NCI-H460 (cell line): ENCODE results near the gene FAM81A. TPM values are rescaled to one million over a fixed set of nuclear protein-coding genes. Genes with fewer than 3 reads are reported as not detected.
"Not testable (repeated sequence)": the region's sequence is repeated elsewhere in the genome, so short reads cannot be mapped to it uniquely, and the experiment has no call there.

Experiments used
- DNase-seq: peaks from one replicate; pipeline ENCODE4 v3.0.0-alpha.2; 2016; ENCODE audit warnings: low read depth; ENCODE audit errors: extremely low read depth
- total RNA-seq: library from RNA; depleted of rRNA; stranded (reverse); fragments of >200 nt; shearing (Covaris generic); gene quantifications from 2 replicates; pipeline ENCODE4 v1.2.3, GENCODE V29; 2014

Gene FAM81A
- total RNA-seq, 1 experiment from 2014 or later: 0.92 TPM

DNA sequence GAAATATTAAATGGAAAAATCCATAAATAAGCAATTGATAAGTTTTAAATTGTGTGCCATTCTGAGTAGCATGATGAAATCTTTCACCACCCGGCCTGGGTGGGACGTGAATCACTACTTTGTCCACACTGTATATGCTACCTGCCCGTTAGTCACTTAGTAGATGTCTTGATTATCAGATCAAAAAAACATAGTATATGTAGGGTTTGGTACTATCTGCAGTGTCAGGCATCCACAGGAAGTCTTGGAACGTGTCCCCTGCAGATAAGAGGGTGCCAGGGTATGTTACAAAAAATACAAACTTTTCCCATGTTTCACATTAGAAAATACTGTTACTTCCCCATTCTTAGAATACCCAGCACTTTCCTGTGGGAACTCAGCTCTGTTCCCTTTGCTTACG lies 35.2 kb downstream of the FAM81A start:
- no peak for DNase-seq

DNA sequence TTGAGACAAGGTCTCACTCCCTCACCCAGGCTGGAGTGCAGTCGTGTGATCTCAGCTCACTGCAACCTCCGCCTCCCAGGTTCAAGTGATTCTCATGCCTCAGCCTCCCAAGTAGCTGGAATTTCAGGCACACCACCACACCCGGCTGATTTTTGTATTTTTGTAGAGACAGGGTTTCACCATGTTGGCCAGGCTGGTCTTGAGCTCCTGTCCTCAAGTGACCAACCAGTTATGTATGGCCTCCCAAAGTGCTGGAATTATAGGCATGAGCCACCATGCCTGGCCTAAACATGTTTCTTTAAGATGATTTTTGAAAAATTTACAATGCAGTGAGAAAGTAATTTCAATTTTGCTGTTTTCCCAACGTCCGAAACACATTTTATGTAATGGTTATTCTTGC lies 37.2 kb downstream of the FAM81A start:
- DNase-seq: not testable (repeated sequence)

DNA sequence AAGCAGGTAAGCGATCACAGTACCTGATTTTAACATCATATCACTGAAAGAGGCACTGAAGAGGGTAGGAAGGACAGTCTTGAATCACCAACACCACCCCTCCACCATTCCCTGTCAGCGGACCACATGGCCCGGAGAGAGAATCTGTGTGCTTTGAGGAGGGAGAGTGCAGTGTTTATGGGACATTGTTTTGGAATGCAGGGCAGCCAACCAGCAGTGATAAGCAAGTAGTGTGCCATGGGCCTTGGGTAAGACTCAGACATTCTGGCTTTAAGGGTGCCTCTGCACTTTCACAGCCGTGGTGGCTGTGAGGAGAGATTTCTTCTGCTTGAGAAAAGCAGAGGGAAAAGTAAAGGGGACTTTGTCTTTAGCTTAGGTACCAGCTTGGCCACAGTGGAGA lies 46.4 kb downstream of the FAM81A start:
- DNase-seq: no peak

DNA sequence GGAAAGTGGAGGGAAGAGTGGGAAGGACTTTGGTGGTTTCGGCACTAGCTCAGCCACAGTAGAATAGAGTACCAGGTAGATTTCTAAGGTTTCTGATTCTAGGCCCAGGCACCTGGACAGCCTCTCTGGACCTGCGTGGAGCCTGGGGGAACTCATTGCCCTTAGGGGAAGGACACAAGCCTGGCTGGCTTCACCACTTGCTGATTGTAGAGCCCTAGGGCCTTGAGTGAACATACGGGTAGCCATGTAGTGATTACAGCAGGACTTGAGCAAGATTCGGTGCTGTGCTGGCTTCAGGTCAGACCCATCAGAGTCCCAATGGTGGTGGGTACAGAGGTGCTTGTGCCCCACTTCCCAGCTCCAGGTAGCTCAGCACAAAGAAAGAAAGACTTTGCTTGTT lies 47.0 kb downstream of the FAM81A start:
- no peak for DNase-seq

DNA sequence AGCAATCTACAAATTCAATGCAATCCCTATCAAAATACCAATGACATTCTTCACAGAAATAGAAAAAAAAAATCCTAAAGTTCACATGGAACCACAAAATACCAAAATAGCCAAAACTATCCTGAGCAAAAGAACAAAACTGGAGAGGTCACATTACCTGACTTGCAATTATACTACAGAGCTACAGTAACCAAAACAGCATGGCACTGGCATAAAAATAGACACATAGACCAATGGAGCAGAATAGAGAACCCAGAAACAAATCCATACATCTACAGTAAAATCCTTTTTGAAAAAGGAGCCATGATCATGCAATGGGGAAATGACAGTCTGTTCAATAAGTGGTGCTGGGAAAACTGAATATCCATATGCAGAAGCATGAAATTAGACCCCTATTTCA lies 51.5 kb downstream of the FAM81A start:
- not testable (repeated sequence) for DNase-seq

DNA sequence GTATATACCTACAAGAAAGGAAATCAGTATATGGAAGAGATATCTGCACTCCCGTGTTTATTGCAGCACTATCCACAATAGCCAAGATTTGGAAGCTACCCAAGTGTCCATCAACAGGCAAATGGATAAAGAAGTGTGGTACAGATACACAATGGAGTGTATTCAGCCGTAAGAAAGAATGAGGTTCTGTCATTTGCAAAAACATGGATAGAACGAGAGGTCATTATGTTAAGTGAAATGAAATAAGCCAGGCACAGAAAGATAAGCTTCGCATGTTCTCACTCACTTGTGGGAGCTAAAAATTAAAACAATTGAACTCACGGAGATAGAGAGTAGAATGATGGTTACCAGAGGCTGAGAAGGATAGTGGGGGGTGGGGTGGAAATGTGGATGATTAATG lies 53.1 kb downstream of the FAM81A start:
- no peak for DNase-seq

DNA sequence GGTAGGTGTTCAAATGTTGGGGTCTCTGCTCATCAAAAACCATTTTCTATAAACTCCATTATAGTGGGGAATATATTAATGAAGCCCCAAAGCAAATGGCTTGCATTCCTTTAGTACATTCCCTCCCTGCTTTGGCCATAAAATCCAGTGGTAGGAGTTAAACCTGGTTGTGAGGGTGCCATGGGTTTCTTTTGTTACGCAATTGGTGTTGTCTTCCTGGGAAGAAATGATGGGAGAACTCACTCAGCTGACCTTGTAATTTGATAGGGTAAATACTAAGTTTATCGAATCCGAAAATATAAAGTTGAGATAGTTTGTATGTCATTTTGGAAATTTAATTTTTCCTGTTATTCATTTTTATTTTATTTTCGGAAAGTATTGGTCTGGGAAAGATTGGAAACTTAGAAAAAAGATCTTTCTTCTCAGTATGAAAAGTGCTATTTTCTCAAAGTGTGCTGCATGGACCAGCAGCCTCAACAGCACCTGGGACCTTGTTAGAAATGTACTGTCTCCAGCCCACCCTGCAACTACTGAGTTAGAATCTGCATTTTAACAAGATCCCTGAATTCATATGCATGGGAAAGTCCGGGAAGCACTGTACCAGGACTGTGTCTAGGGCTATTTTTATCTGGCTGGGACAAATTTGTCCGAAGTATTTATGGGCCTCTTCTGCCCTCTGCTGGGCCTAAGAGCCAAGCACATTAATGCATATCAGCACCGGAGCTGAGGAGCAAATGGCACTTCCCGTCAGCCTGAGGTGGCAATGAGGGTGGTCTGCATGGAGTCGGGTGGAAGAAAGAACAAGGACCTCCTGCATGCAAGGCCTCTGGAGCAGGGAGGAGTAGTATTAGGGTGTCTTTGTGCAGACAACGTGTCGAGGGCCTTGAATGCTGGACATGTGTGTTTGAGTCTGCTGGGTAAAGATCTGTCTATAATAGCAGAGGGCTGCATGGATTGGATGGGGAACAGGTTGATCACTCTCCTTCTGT lies 54.7 kb downstream of the FAM81A start:
- DNase-seq: peak; percentile 67

DNA sequence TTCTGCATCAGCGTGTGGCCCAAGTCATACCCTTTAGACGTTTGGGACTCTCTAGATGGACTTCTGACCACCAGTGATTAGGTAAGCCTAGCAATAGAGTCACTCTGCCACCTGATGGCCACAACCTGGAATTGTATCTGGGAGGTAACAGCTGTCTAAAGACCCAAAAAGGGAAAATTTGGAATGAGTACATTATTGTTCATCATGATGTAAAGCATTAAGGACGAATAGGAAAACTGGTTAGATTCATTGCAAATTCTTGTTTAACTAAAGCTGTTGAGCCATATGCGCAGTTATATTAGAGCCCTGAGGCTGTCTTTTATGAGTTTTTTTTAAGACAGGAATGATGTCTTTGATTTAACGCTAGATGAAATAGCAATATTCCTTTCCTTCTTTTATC lies 63.6 kb downstream of the FAM81A start:
- DNase-seq: peak; percentile 68

DNA sequence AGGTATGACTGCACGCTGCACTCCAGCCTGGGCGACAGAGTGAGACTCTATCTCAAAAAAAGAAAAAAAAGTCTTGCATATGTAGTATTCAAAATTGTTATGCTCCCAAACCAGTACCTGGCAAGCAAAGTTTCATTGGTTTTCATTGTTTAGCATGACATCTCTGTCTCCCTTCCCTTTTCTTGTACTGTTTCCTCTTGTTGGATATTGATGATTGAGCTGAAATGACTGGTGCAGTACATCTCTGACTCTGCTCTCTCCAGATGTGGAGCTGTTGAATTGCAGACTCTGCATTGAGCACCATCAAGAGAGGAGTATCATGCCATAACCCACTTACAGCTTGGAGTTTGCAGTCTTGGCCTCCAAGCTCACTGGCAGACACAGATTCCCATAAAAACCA lies 77.2 kb downstream of the FAM81A start:
- DNase-seq: no peak

DNA sequence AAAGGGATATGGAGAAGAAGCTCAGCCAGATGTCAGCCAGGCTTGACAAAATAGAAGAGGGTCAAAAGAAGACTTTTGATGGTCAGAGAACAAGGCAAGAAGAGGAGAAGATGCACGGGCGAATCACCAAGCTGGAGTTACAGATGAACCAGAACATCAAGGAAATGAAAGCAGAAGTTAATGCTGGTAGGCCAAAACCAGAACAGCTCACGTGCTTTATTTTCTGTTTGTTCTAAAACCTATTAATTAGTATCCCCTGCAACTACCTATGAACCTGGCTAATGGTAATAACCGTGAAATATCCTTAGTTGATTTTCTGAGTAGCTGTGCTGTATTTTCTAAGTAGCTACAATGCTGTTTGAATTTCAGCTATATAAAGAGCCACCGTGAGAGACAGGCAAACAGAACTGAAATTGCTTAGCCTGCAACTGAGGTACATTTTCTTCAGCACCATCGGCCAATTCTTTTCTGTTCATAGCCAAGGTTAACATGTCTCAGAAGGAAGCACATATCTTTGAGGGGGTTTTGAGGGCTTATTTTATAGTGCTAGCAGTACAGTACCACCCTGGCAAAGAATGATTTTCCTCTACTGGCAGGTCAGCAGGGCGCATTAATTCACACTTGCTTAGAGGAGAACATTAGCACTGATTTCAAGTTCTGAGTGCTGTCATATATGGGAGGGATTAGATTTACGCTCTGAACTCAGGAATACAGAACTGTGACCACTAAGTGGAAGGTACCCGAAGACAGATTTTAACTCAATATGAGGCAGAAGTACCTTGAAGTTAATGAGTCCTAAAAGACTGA lies 78.9 kb downstream of the FAM81A start:
- DNase-seq: no peak

DNA sequence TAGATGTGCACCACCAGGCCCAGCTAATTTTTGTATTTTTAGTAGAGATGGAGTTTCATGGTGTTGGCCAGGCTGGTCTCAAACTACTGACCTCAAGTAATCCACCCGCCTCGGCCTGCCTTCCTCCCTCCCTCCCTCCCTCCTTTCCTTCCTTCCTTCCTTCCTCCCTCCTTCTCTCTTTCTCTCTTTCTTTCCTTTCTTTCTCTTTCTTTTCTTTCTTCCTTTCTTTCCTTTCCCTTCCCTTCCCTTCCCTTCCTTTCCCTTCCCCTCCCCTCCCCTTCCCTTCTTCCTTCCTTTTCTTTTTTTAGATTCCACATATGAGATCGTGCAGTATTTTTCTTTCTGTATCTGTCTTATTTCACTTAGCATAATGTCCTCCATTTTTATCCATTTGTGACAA lies 81.3 kb downstream of the FAM81A start:
- no peak for DNase-seq

DNA sequence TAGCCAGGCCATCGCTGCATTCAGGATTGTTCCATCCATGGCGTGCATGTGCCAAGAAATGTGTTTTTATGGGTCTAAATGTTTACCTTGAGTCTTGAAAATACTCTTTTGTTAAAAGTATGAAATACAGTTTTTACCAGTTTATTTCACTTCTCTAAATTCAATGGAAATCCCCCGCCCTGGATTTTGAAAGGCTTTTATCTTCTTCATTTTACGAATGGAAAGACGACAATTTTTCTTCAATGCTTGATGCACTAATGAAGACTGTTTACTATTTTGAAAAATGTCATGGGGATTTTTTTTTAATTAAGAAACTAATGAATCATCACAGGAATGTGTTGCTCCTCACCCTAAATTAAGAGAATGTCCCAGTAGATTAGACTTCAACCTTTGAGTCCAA lies 83.5 kb downstream of the FAM81A start:
- no peak for DNase-seq

DNA sequence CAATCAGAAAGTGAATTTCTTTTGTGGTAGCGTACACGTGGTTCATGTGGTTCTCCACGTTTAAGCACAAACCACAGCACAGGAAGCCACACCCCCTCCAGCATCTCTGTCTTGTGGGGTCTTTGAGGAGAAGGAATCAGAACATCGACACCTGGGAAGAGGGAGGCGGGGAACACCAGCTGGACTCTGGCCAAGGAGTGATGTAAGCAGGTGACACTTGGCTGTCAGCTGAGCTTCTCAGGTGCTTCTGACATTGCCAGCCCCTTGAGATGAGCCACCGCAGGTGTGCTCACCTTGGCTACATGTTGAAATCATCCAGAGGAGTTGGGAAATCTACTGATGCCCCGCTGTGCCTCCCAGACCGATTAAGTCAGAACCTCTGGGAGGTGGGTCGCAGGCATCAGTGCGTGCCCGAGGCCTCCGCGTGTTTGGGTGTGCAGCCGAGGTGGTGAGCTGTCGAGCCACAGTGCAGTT lies 85.0 kb downstream of the FAM81A start:
- no peak for DNase-seq

DNA sequence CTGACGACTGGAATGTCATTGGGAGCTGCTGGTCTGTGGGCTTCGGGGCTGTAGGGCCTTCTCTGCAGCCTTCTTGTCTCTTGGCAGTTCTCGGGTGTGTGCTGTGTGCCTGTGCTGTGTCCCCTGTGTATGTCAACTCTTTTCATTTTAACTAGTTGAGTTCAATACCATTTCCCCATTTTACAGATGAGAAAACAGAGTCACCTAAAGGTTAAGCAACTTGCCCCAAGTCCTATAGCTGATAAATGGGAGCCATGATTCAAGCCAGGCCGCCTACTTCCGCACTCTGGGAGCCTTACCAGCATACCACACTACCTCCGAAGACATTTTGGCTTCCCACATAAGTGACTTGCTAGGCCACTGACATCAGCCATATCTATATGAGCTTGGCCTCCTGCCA lies 85.7 kb downstream of the FAM81A start:
- no peak for DNase-seq

DNA sequence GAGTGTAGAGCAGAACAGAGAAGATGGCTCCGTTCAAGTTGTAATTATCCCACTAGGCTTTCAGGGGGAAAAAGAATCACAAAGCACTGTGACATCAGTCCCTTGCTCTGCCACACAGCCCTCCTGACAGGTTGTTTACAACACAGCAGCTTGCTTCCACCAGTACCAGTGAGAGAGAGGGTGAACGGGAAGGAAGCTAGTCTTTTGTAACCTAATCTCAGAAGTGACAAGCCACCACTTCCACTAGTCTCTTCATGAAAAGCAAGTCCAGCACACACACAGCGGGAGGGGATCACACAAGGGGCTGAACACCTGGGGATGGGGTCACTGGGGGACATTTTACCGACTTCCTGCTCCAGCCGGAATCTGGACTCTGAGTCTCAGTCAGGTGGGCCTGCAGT lies 86.3 kb downstream of the FAM81A start:
- no peak for DNase-seq

DNA sequence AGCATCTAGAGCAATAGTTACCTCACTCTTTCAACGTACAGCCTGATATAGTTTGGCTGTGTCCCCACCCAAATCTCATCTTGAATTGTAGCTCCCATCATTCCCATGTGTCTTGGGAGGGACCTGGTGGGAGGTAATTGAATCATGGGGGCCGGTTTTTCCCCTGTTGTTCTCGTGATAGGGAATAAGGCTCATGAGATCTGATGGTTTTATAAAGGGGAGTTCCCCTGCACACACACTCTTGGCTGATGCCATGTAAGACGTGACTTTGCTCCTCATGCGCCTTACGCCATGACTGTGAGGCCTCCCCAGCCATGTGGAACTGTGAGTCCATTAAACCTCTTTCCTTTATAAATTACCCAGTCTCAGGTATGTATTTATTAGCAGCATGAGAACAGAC lies 88.5 kb downstream of the FAM81A start:
- not testable (repeated sequence) for DNase-seq

DNA sequence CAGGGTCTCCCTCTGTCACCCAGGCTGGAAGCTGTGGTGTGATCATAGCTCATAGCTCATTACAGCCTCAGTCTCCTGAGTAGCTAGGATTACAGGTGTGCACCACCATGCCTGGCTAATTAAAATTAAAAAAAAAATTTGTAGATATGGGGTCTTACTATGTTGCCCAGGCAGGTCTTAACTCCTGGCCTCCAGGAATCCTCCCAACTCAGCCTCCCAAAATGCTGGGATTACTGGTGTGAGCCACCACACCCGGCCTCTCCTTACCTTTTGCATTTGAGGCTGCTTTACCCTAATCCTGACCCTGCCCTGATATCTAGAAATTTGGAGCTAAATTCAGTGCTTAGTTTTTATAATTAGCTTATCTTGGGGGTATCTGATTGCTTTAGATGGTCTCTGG lies 90.4 kb downstream of the FAM81A start:
- no peak for DNase-seq

DNA sequence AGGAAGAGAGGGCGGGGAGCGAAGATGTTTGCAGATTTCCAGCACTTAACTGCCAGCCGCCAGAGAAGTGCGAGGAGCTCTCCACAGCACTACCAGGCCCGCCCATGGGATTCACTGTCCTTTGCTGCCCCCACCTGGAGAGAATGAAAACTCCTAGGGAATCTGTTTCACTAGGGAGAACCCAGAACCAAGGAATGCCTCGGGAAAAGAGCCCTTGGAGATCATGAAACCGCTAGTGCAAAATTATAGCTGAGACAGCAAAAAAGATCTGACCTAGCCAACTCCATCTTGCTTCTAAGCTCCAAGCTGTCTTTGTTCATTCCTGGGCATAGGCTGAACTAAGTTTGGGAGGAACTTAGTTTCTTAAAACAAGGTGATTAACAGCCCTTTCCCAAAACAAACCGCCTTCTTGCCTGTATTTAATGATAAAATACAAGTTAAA lies 91.0 kb downstream of the FAM81A start:
- peak; percentile 89 for DNase-seq

DNA sequence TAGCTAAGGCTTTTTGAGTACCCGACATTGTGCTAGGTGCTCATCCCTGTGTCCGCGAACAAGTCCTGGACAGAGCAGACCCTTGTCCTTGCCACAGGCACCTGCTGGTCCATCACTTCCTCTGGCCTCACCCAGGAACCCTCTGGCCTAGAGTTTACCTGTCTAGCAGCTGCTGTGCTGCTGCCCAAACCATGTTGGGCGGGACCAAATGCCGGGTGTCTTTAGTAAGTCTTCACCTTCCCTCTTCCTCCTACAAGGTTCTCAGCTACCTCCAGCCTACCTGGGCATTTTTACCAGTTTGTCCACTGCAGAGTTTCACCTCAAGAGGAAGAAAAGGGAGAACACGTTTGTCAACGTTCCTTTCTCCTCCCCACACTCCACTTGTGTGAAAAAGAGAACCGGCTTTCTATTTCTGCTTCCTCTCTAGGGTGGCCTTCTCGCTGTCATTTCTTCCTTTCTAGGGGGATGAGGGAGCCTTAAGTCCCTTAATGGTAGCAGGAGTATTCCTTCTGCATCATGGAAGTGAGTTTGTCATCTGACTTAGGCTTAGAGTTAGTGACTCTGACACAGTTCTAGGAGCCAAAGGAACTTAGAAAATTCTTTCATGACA lies 93.2 kb downstream of the FAM81A start:
- DNase-seq: no peak

DNA sequence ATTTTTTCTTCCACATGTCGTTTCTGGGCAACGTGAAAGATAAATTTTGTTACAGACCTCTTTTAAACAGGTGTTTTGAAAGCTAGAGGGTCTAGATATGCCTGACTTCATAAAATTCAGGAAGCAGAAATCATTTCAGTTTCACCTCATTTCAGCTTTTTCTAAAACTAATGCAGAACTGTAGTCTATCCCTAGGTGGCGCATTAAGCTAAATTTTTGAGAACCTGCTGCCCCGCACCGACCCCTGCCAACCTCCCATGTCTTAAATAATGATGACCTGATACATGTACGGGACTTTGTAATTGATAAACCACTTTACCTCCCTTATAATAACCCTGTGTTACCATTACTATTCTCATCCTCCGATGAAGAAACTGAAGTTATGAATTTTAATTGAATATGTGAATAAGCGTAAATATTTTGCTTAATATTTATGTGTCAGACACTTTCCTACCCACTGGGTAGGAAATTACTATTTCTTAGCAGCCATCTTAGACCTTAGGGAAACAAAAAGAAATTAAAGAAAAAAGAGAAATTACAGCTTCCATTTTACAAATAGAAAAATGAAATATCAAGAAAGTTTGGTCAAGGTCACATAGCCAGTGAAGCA lies 94.9 kb downstream of the FAM81A start:
- peak; percentile 36 for DNase-seq

DNA sequence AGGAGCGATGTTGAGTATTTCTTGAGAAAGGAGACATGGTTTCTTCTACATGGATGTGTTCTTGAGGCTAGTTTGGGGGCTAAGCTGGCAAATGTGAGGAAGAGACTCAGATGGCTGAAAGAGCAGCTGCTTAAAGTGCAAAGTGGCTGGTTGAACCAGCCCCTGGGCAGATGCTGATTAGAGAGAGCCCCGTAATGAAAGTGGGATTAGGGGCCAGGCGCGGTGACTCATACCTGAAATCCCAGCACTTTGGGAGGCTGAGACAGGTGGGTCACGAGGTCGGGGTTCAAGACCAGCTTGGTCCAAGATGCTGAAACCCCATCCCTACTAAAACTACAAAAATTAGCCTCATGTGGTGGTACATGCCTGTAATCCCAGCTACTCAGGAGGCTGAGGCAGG lies 98.6 kb downstream of the FAM81A start:
- no peak for DNase-seq
